GM10266 (cell line): ENCODE measurements around the gene MYMK.

Source experiments
- DNase-seq: peaks from one replicate; pipeline ENCODE4 v3.0.0; 2012; ENCODE audit errors: extremely low spot score
- CTCF ChIP-seq: IDR thresholded peaks from 2 replicates; pipeline ENCODE4 v1.5.1; 2012; ENCODE audit warnings: mild to moderate bottlenecking, low read depth; ENCODE audit not compliant: control insufficient read depth, insufficient read depth; ENCODE audit errors: missing control alignments

The MYMK gene

DNA sequence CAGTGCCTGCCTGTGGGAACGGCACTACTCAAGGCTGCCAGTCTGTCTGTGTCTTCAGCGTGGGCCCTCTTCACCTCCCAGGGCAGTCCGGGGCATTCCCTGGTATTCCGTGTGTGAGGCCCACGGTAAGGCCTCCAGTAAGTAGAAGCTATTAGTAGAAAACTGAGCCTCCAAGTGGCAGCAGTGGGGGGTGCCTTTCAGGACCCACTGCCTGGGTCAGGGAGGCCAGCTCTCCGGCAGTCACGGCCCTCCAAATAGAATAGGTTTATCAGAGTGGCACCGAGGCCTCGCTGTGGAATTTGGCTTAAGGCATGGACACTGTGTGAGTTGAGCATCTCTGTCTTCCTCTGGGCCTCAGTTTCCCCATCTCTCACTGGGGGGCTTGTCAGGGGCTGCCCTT lies 32.8 kb upstream of the MYMK start:
- no peak for TF ChIP-seq CTCF
- no peak for DNase-seq

GRCh38 chr9:133556354-133556753 lies 31.6 kb upstream of the MYMK start:
- no peak for DNase-seq
- no peak for TF ChIP-seq CTCF

- TF ChIP-seq CTCF = no peak
- DNase-seq = no peak
Measured at GRCh38 chr9:133554729-133555128, 30.0 kb upstream of the MYMK start.

GRCh38 chr9:133553973-133554713 lies 29.4 kb upstream of the MYMK start:
- DNase-seq = no peak
- TF ChIP-seq CTCF = no peak

- no peak for TF ChIP-seq CTCF
- no peak for DNase-seq
Measured at GRCh38 chr9:133553123-133553522, 28.4 kb upstream of the MYMK start.

DNA sequence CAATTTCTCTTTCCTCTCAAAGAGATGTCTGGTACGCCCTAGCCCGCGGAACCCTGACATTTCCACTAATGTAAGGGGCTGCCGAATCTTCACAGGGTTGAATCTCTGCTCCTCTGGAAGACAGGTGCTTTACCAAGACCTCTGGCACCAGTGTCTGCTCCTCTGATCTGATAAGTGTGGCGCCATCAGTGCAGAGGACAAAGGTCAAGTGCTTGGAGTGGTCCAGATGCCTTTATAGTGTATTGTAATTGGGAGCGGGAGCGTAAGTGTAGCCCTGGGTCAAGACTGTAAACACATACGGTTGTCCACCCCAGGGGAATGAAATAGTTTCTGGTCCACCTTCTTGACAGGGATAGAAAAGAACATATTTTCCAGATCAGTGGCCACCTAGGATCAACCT lies 27.5 kb upstream of the MYMK start:
- TF ChIP-seq CTCF = no peak
- no peak for DNase-seq

DNA sequence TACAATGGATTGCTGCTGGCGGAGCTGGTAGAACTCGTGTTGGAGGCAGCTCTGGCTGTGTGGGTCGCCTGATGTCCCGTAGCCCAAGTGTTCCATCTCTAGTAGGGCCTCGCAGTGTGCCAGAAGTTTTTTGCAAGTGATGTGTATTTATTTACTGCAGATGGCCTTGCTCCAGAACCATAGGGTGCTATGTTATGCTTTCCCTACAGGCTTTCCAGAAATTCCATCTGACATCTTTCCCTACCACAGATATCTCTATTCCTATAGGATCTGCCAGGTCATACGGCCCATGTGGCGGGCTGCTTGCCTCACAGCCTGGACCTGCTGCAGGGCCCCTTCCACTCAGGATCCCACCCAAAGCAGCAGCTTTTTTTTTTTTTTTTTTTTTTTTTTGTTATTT lies 26.7 kb upstream of the MYMK start:
- no peak for DNase-seq
- TF ChIP-seq CTCF = no peak
